OCI-LY1 (cell line): Measurements from ENCODE around the gene DDX46.

Source experiments
- H2AFZ ChIP-seq: fragments of 200-600 bp; sonication (generic), shearing (Covaris generic); 2 replicates; pipeline ENCODE4 v1.6.0; 2014; ENCODE audit warnings: antibody characterized with exemption, mild to moderate bottlenecking, low read length
- H3F3A ChIP-seq: fragments of 200-600 bp; sonication (generic), shearing (Covaris generic); 2 replicates; pipeline ENCODE4 v1.6.0; 2014; ENCODE audit warnings: mild to moderate bottlenecking, antibody characterized with exemption, low read length, moderate library complexity; ENCODE audit not compliant: insufficient read depth
- H3K27ac ChIP-seq: fragments of 200-600 bp; sonication (generic); 2 replicates; pipeline ENCODE4 v1.5.1; 2014; ENCODE audit warnings: low read length, mixed run types, mild to moderate bottlenecking, low read depth; ENCODE audit not compliant: poor library complexity, severe bottlenecking
- H3K27me3 ChIP-seq: fragments of 200-600 bp; sonication (generic); 2 replicates; pipeline ENCODE4 v1.6.0; 2014; ENCODE audit warnings: antibody characterized with exemption, mild to moderate bottlenecking, low read length, moderate library complexity; ENCODE audit not compliant: insufficient read depth
- H3K36me3 ChIP-seq: fragments of 200-600 bp; sonication (generic); 2 replicates; pipeline ENCODE4 v1.6.1; 2014; ENCODE audit warnings: mild to moderate bottlenecking, antibody characterized with exemption, low read length, moderate library complexity, mixed read lengths; ENCODE audit not compliant: insufficient read depth
- H3K4me1 ChIP-seq: fragments of 200-600 bp; sonication (generic); 2 replicates; pipeline ENCODE4 v1.5.1; 2014; ENCODE audit warnings: mild to moderate bottlenecking, low read length, moderate library complexity; ENCODE audit not compliant: insufficient read depth, severe bottlenecking
- H3K4me2 ChIP-seq: fragments of 200-600 bp; sonication (generic), shearing (Covaris generic); 2 replicates; pipeline ENCODE4 v1.6.1; 2014; ENCODE audit warnings: low read length
- H3K4me3 ChIP-seq: fragments of 200-600 bp; sonication (generic); 2 replicates; pipeline ENCODE4 v1.5.1; 2014; ENCODE audit warnings: low read length, low read depth, mild to moderate bottlenecking, mixed read lengths; ENCODE audit not compliant: poor library complexity, severe bottlenecking
- H3K79me2 ChIP-seq: fragments of 200-600 bp; shearing (Covaris generic); 2 replicates; pipeline ENCODE4 v1.6.1; 2016; ENCODE audit warnings: mixed run types, low read length, mixed read lengths; ENCODE audit not compliant: insufficient read depth
- H3K9ac ChIP-seq: fragments of 200-600 bp; sonication (generic), shearing (Covaris generic); 2 replicates; pipeline ENCODE4 v1.6.1; 2014; ENCODE audit warnings: mild to moderate bottlenecking, low read length, mixed read lengths
- H3K9me2 ChIP-seq: fragments of 200-600 bp; sonication (generic), shearing (Covaris generic); 2 replicates; pipeline ENCODE4 v1.6.1; 2014; ENCODE audit warnings: low read depth, mild to moderate bottlenecking, low read length, mixed read lengths
- H3K9me3 ChIP-seq: fragments of 200-600 bp; shearing (Covaris generic); 2 replicates; pipeline ENCODE4 v1.6.1; 2014; ENCODE audit warnings: low read length, mixed read lengths
- H4K20me1 ChIP-seq: fragments of 200-600 bp; sonication (generic), shearing (Covaris generic); 2 replicates; pipeline ENCODE4 v1.6.0; 2016; ENCODE audit warnings: mild to moderate bottlenecking, low read length; ENCODE audit not compliant: insufficient read depth
- CTCF ChIP-seq: fragments of 200-600 bp; sonication (generic), shearing (Covaris generic); IDR thresholded peaks from 2 replicates; pipeline ENCODE4 v1.5.1; 2017; ENCODE audit warnings: mild to moderate bottlenecking, antibody characterized with exemption, low read length, moderate library complexity, mixed read lengths
- EZH2 ChIP-seq: fragments of 200-600 bp; sonication (generic), shearing (Covaris generic); IDR thresholded peaks from 2 replicates; pipeline ENCODE4 v1.8.0; 2017; ENCODE audit warnings: borderline replicate concordance, mixed run types, mild to moderate bottlenecking, antibody characterized with exemption, low read length, moderate library complexity, mixed read lengths

DDX46 gene

GRCh38 chr5:134813827-134814226, 55.2 kb downstream of the DDX46 start:
- TF ChIP-seq CTCF = no peak
- TF ChIP-seq EZH2 = no peak
- no peak overlapping the region for H3K9ac ChIP-seq
- H3K4me3 ChIP-seq = no peak overlapping the region
- no peaks in the 10 kb centered on the region for H3F3A ChIP-seq
- H3K79me2 ChIP-seq = no peaks in the 10 kb centered on the region
- peaks cover 25% of the 10 kb centered on the region for H3K4me1 ChIP-seq
- H2AFZ ChIP-seq = no peak overlapping the region
- H3K4me2 ChIP-seq = peak overlapping the region; percentile 34; the same call in 1 of the 2 replicates
- peaks cover 75% of the 10 kb centered on the region for H3K36me3 ChIP-seq
- H3K27me3 ChIP-seq = no peaks in the 10 kb centered on the region
- no peaks in the 10 kb centered on the region for H3K9me2 ChIP-seq
- H4K20me1 ChIP-seq = no peaks in the 10 kb centered on the region
- H3K27ac ChIP-seq = peak overlapping the region; percentile 74
- no peaks in the 10 kb centered on the region for H3K9me3 ChIP-seq

GRCh38 chr5:134817006-134817405, 58.4 kb downstream of the DDX46 start:
- no peaks in the 10 kb centered on the region for H4K20me1 ChIP-seq
- no peak overlapping the region for H3K4me2 ChIP-seq
- H3K4me1 ChIP-seq = peaks cover 25% of the 10 kb centered on the region
- H3K79me2 ChIP-seq = no peaks in the 10 kb centered on the region
- H3K9ac ChIP-seq = no peak overlapping the region
- H3K4me3 ChIP-seq = no peak overlapping the region
- H3K36me3 ChIP-seq = peaks cover 79% of the 10 kb centered on the region
- H2AFZ ChIP-seq = no peak overlapping the region
- no peaks in the 10 kb centered on the region for H3K9me3 ChIP-seq
- no peaks in the 10 kb centered on the region for H3F3A ChIP-seq
- H3K9me2 ChIP-seq = no peaks in the 10 kb centered on the region
- H3K27ac ChIP-seq = no peak overlapping the region
- TF ChIP-seq EZH2 = no peak
- no peak for TF ChIP-seq CTCF
- H3K27me3 ChIP-seq = no peaks in the 10 kb centered on the region

GRCh38 chr5:134818776-134819175, 60.2 kb downstream of the DDX46 start:
- Histone ChIP-seq H3K4me1 (peaks cover 10% of the 10 kb centered on the region), H3K4me3 (no peak overlapping the region), H3K9me3 (no peaks in the 10 kb centered on the region), H3K4me2 (no peak overlapping the region), H3F3A (no peaks in the 10 kb centered on the region), H3K79me2 (no peaks in the 10 kb centered on the region), H4K20me1 (no peaks in the 10 kb centered on the region), H2AFZ (no peak overlapping the region), H3K9ac (no peak overlapping the region), H3K9me2 (no peaks in the 10 kb centered on the region), H3K36me3 (peaks cover 84% of the 10 kb centered on the region), H3K27me3 (no peaks in the 10 kb centered on the region), H3K27ac (no peak overlapping the region)
- no peak for TF ChIP-seq CTCF
- TF ChIP-seq EZH2 = no peak
